Measurements from ENCODE around the gene KCND3. TPM values are rescaled to one million over a fixed set of nuclear protein-coding genes. Genes with fewer than 3 reads are reported as not detected.

KCND3 gene
- total RNA-seq, 4 donors from 2014 or later: 1.4 to 3.5 (median 3.0) TPM

DNA sequence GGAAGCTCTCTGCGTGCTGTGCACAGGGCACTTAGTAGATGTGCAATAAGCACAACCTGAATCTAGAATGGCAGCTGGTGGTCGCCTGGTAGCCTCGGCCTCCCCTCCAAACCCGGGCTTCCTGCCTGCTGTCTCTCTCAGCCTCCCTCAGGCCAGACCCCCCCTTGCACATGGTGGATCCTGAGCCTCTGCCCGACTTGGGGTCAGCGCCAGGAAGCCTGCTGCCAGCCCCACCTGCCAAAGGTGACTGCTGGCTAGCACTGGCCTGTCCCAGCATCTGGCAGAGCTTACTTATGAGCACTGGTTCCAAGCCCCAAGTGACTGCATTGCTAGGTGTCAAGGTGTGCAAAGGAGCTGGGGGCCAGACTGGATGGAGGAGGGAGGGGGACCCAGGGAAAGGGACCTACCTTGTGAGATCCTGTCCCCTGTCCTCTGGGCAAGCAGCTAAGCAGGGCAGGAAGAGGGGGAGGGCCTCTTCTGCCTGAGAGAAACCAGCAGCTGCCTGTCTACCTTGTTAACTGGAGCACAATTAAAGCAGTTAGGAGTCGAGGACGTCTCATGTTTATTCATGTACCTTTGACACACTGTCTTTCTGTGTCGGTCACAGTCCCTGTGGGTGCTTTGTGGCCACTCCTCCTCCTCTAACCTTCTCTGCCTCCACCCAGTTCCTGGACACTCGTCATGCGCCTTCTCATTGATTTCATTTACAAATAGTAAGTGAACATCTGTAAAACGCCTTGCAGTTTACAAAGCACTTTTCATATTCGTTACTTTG is 132.9 kb downstream of the KCND3 start:
- intact Hi-C loops (cut with DNase I; ENCODE audit: low total_unique reads) (no loop called here), in situ Hi-C loops (cut with MboI; ENCODE audit: low pct_ligation_motif_present in 1 of 4, low pct_unique_long_range_greater_than_20kb in 1 of 4, low sequenced_read_pairs in 3 of 4) (no loop called here)
- Histone ChIP-seq H3K36me3 (no peaks in the 10 kb centered on the region), H3K4me3 (no peak overlapping the region), H3K9me3 (no peaks in the 10 kb centered on the region), H3K27me3 (peaks cover 3% of the 10 kb centered on the region), H3K27ac (no peak overlapping the region), H3K4me1 (no peaks in the 10 kb centered on the region)
- TF ChIP-seq POLR2AphosphoS5 (IDR thresholded peaks at IDR 0.05) (no peak), POLR2A (IDR thresholded peaks at IDR 0.05) (no peak), EP300 (IDR thresholded peaks at IDR 0.05; ENCODE audit: low read depth) (no peak)
- TF ChIP-seq, protein P1, sequence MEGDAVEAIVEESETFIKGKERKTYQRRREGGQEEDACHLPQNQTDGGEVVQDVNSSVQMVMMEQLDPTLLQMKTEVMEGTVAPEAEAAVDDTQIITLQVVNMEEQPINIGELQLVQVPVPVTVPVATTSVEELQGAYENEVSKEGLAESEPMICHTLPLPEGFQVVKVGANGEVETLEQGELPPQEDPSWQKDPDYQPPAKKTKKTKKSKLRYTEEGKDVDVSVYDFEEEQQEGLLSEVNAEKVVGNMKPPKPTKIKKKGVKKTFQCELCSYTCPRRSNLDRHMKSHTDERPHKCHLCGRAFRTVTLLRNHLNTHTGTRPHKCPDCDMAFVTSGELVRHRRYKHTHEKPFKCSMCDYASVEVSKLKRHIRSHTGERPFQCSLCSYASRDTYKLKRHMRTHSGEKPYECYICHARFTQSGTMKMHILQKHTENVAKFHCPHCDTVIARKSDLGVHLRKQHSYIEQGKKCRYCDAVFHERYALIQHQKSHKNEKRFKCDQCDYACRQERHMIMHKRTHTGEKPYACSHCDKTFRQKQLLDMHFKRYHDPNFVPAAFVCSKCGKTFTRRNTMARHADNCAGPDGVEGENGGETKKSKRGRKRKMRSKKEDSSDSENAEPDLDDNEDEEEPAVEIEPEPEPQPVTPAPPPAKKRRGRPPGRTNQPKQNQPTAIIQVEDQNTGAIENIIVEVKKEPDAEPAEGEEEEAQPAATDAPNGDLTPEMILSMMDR (IDR thresholded peaks at IDR 0.05): no peak
- WGBS, 2 donors (ENCODE audit: low coverage in 1 of 2): 51 to 56% methylated on average over 4 to 13 of the region's 13 CpGs
- DNase-seq: no peak

DNA sequence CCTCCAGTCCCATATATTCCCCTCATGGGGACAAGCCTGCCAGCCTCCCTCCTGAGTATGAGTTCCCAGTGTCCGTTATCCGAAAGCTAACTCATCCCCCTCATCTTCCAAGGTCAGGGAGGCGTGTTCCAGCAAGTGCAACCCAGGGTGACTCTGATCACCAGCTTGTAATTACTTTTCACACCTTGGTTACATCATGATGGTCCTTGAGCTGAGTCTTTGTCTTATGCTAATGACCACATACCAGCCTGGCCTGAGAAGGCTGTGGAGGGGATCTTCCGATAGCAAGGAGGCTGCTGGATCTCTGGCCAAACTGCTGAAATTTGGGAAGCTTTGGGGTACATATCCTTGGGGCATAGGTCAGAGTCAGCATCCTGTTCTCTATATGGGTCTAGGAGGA is 134.2 kb downstream of the KCND3 start:
- in situ Hi-C loops (cut with MboI; ENCODE audit: low pct_ligation_motif_present in 1 of 4, low pct_unique_long_range_greater_than_20kb in 1 of 4, low sequenced_read_pairs in 3 of 4): no loop called here
- intact Hi-C loops (cut with DNase I; ENCODE audit: low total_unique reads): no loop called here
- no peak for DNase-seq
- 91% methylated on average over 4 of the region's 4 CpGs; no CpG with 5 or more reads in 1 of the 2 donors for WGBS, 2 donors (ENCODE audit: low coverage in 1 of 2)
- Histone ChIP-seq H3K27ac (no peak overlapping the region), H3K4me3 (no peak overlapping the region), H3K4me1 (no peaks in the 10 kb centered on the region), H3K9me3 (no peaks in the 10 kb centered on the region), H3K36me3 (no peaks in the 10 kb centered on the region), H3K27me3 (peaks cover 3% of the 10 kb centered on the region)
- TF ChIP-seq, protein P1 (IDR thresholded peaks at IDR 0.05): no peak
- TF ChIP-seq POLR2A (IDR thresholded peaks at IDR 0.05) (no peak), EP300 (IDR thresholded peaks at IDR 0.05; ENCODE audit: low read depth) (no peak), POLR2AphosphoS5 (IDR thresholded peaks at IDR 0.05) (no peak)

DNA sequence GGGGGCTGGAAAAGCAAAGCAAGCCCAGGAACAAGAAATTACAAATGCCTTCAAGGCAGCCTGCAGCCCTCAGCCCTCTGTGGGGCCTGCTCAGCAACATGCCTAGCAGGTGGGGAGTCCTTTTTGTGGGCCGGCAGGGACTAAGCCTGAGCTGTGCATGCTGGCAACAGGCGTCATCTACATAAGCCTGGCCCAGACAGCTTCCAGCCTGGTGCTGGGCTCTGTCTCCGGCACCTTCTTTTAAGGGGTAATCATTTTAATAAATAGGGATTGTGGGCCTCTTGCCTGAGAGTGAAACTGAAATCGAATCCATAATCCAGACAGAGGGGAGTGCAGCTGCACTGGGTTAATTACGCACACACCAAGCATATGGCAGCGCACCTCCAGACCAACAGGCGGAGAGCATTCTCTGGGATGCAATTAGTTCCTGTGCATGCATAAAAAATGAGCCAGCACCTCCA is 137.2 kb downstream of the KCND3 start:
- 84% methylated on average over 7 of the region's 7 CpGs; no CpG with 5 or more reads in 1 of the 2 donors for WGBS, 2 donors (ENCODE audit: low coverage in 1 of 2)
- Histone ChIP-seq H3K27ac (no peak overlapping the region), H3K9me3 (no peaks in the 10 kb centered on the region), H3K4me3 (no peak overlapping the region), H3K27me3 (peaks cover 3% of the 10 kb centered on the region), H3K4me1 (no peaks in the 10 kb centered on the region), H3K36me3 (no peaks in the 10 kb centered on the region)
- TF ChIP-seq POLR2A (IDR thresholded peaks at IDR 0.05) (no peak), POLR2AphosphoS5 (IDR thresholded peaks at IDR 0.05) (no peak), EP300 (IDR thresholded peaks at IDR 0.05; ENCODE audit: low read depth) (no peak)
- TF ChIP-seq, protein P1 (IDR thresholded peaks at IDR 0.05): no peak
- in situ Hi-C loops (cut with MboI; ENCODE audit: low pct_ligation_motif_present in 1 of 4, low pct_unique_long_range_greater_than_20kb in 1 of 4, low sequenced_read_pairs in 3 of 4): no loop called here
- intact Hi-C loops (cut with DNase I; ENCODE audit: low total_unique reads): no loop called here
- no peak for DNase-seq

DNA sequence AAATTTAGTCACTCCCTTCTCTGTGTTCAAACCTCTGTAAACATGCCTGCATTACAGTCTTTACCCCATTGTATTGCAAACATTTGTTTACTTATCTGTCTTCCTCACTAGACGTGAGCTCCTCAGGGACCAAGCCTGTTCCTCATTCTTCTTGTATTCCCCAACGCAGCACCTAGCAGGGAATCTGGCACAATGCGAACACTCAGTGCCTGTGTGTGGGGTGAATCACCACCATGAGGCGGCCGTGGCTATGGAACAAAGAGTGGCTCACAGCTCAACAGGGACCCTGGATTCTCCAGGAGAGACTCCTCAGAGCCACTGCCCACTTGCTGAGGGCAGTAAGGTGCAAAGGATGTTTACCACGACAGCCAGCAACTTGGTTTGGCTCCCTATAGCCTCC is 137.9 kb downstream of the KCND3 start:
- WGBS, 2 donors (ENCODE audit: low coverage in 1 of 2): 67% methylated on average over 6 of the region's 6 CpGs; no CpG with 5 or more reads in 1 of the 2 donors

More for the DNA sequence above, 137.9 kb downstream of the KCND3 start:
- in situ Hi-C loops (cut with MboI; ENCODE audit: low pct_ligation_motif_present in 1 of 4, low pct_unique_long_range_greater_than_20kb in 1 of 4, low sequenced_read_pairs in 3 of 4) (no loop called here), intact Hi-C loops (cut with DNase I; ENCODE audit: low total_unique reads) (no loop called here)
- TF ChIP-seq POLR2A (IDR thresholded peaks at IDR 0.05) (no peak), POLR2AphosphoS5 (IDR thresholded peaks at IDR 0.05) (no peak), EP300 (IDR thresholded peaks at IDR 0.05; ENCODE audit: low read depth) (no peak)
- TF ChIP-seq, protein P1 (IDR thresholded peaks at IDR 0.05): no peak
- Histone ChIP-seq H3K9me3 (no peaks in the 10 kb centered on the region), H3K27ac (no peak overlapping the region), H3K4me1 (no peaks in the 10 kb centered on the region), H3K36me3 (no peaks in the 10 kb centered on the region), H3K4me3 (no peak overlapping the region), H3K27me3 (peaks cover 3% of the 10 kb centered on the region)
- no peak for DNase-seq
